Measurements from ENCODE around the gene DSCAM. TPM values are rescaled to one million over a fixed set of nuclear protein-coding genes. Genes with fewer than 3 reads are reported as not detected.

Gene DSCAM
- total and polyA plus RNA-seq, 10 of the 15 experiments (the other 5 are each of a cell fraction or from before 2014, with no cell fraction given) = not detected

DNA sequence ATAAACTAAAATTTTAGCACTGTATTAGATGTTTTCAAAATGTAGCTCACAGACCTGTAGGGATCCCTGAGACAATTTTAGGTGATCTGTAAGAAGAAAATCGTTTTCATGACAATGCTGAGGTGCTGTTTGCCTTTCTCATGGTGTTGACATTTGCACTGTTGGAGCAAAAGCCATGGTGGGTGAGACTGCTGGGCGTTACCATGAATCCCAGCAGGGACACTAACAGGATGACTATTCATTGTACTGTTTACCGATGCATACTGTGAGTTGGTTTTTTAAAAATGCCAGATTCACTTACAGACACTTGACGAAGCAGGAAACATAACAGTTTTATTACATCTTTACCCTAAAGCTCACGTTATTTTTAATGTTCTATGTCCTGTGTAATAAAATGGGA, 511.3 kb downstream of the DSCAM start:
- H3K27me3 ChIP-seq (replicated peaks in 1 of 2; ENCODE audit: control insufficient read depth in 2 of 2, insufficient read depth in 2 of 2, low read length in 1 of 2) = no peaks in the 10 kb centered on the region
- TF ChIP-seq ZBTB11 (CRISPR knock-in tag; IDR thresholded peaks at IDR 0.05) = no peak
- no peak for TF ChIP-seq SKIL (IDR thresholded peaks at IDR 0.05; ENCODE audit: low read depth, poor library complexity, severe bottlenecking)
- TF ChIP-seq, protein P1, sequence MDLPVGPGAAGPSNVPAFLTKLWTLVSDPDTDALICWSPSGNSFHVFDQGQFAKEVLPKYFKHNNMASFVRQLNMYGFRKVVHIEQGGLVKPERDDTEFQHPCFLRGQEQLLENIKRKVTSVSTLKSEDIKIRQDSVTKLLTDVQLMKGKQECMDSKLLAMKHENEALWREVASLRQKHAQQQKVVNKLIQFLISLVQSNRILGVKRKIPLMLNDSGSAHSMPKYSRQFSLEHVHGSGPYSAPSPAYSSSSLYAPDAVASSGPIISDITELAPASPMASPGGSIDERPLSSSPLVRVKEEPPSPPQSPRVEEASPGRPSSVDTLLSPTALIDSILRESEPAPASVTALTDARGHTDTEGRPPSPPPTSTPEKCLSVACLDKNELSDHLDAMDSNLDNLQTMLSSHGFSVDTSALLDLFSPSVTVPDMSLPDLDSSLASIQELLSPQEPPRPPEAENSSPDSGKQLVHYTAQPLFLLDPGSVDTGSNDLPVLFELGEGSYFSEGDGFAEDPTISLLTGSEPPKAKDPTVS (IDR thresholded peaks at IDR 0.05; ENCODE audit: low read depth, low read length) = no peak
- TF ChIP-seq CEBPB (IDR thresholded peaks at IDR 0.05; ENCODE audit: borderline replicate concordance in 1 of 2, low read depth in 2 of 2, low read length in 2 of 2) = no peak
- intact Hi-C loops (cut with micrococcal nuclease; ENCODE audit: unreplicated experiment) = no loop called here
- ChIA-PET RAD21 (ENCODE audit: unreplicated experiment) (no interaction called here), POLR2A (no interaction called here), CTCF (no interaction called here), SMC1A (ENCODE audit: uncharacterized antibody, unreplicated experiment) (no interaction called here)
- no peaks in the 10 kb centered on the region for H3K36me3 ChIP-seq (ENCODE audit: control insufficient read depth in 2 of 2, insufficient read depth in 2 of 2, low read length in 1 of 2)
- no peak overlapping the region for H3K4me3 ChIP-seq
- in situ Hi-C loops (cut with MboI) = no loop called here
- H3K27ac ChIP-seq (ENCODE audit: control insufficient read depth, insufficient read depth) = no peak overlapping the region
- no peaks in the 10 kb centered on the region for H4K20me1 ChIP-seq (ENCODE audit: control insufficient read depth, insufficient read depth)
- DNase-seq (ENCODE audit: low read depth, low spot score) = no peak
- no peak overlapping the region for H2AFZ ChIP-seq (ENCODE audit: control insufficient read depth, low read depth, low read length)
- no peak for ATAC-seq
- no peaks in the 10 kb centered on the region for H3K79me2 ChIP-seq (ENCODE audit: control insufficient read depth, insufficient read depth, low read length)
- no peak overlapping the region for H3K4me2 ChIP-seq (ENCODE audit: control insufficient read depth, insufficient read depth)
- 9% methylated on average over 5 of the region's 5 CpGs for WGBS (ENCODE audit: insufficient coverage, insufficient replicate concordance, low lambda C conversion rate, missing lambda C conversion rate)
- BruUV-seq (replicated peaks) = no TSS peak
- no peaks in the 10 kb centered on the region for H3K4me1 ChIP-seq (ENCODE audit: control insufficient read depth, insufficient read depth, low read length)
- H3K9ac ChIP-seq (ENCODE audit: control insufficient read depth, insufficient read depth, low read length) = no peak overlapping the region
- no peak for FAIRE-seq
- no peaks in the 10 kb centered on the region; the same call in 2 of the 3 replicates for H3K9me3 ChIP-seq (replicated peaks; ENCODE audit: control insufficient read depth, insufficient read depth, low read length)

All from GM12878 (cell line).